Stimulated activated CD8-positive, alpha-beta memory T cell treated with anti-CD3 and anti-CD28 coated beads, Interleukin-12 subunit alpha, Interleukin-12 subunit beta, amount 100 ng/mL, for 1 hour (primary cell): ENCODE measurements around the gene SLC29A3.

Source experiments
- DNase-seq: peaks from one replicate; pipeline ENCODE4 v3.0.0-alpha.2; 2020; ENCODE audit warnings: low read depth

Gene SLC29A3

GRCh38 chr10:71321386-71321785, 2.3 kb downstream of the SLC29A3 start:
- no peak for DNase-seq

GRCh38 chr10:71323407-71323806, 4.3 kb downstream of the SLC29A3 start:
- no peak for DNase-seq

GRCh38 chr10:71324743-71325142, 5.7 kb downstream of the SLC29A3 start:
- DNase-seq, result no peak

DNA sequence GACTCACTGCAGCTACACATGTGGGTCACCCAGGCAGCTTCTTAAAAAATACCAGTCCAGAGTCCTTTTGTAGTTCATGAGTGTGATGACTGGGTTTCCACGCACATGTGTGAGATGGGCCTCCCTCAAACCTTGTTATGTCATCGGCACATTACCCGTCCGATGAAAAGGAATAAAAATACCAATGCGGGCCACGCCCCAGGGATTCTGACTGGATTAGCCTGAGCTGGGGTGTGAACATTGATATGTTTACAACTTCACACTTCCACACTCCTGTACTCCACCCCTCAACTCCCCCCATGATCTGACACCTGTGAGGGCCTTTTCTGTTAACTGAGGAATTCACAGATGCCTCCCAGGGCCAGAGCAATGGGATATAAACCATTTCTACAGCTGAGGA, 6.2 kb downstream of the SLC29A3 start:
- DNase-seq, result no peak

- no peak for DNase-seq
Measured at GRCh38 chr10:71326464-71326881, 7.4 kb downstream of the SLC29A3 start.

GRCh38 chr10:71330789-71331404, 11.8 kb downstream of the SLC29A3 start:
- DNase-seq, result no peak

- DNase-seq, result no peak
Measured at GRCh38 chr10:71331736-71332135, 12.7 kb downstream of the SLC29A3 start.

DNA sequence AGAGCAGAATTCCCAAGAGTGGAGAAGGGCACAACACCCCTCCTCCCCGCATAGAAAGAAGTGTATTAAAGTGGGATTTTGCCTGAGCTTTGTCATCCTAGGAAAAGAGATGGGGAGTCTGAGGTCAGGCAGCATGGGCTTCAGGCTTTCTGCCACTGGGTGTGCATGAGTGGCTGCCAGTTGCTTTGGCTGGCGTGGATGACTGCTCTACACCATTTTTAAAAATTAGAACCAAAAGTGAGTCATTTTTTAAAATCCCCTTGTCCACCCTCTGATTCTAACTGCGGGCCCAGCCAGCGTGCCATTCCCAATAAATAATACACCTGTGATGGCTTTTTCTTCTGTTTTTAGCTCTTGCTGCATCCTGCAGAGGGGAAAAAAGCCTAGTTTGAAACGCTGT, 13.4 kb downstream of the SLC29A3 start:
- DNase-seq, result no peak

DNA sequence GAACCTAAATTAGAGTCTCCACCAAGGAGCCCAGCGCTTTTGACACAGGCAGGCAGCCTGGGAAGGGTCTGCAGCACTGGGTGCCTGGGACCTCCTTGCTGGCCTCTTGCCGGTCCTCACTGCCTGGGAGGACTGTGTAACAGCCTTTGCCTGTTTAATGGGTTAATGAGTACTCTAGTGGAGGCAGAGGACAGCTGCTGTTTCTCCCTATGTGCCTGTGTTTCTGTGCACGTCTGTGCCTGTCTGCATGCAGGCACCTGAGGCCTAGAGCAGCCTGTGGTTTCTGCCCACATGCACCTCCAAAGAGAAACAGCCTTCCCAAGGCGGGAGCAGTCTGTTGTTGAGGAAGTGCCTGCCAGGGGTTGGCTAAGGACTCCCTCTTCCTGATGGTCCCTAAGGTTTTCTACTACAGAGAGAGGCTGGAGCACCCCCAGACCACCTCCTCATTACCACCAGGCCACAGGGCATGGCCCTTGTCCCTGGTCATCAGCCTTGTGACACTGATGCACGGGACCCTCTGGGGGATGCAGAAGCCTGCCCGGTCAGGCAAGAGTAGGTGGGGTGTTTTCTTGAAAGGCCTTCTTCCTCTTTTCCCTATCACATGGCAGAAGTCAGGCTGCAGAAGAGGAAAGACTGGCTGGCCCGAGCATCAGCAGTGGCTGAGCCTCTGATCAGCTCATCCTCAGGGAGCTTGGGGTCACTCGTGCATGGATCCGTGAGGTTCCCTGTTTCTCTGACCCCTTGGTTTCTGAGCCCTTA, 14.2 kb downstream of the SLC29A3 start:
- no peak for DNase-seq

GRCh38 chr10:71334221-71334791, 15.2 kb downstream of the SLC29A3 start:
- no peak for DNase-seq

GRCh38 chr10:71335173-71335708, 16.2 kb downstream of the SLC29A3 start:
- no peak for DNase-seq

DNA sequence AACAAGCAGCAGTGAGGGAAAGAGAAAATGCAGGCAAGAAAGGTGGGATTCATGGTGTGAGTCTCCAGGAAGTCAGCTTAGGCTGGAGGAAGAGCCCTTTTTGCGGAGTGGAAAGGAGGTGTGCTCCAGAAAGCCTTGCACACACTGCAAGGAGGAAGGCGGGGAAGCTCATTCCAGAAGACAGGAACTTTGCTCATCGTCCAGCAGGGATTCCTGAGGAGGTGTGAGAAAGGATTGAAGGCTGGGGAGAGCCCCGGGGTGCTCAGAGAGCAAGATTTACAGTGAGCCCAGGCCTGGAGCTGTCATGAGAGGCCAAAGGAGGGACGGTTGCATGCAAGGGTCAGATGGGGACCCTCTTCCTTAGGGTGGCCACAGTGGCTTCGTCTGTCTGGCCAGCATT, 17.6 kb downstream of the SLC29A3 start:
- no peak for DNase-seq

GRCh38 chr10:71337219-71337701, 18.2 kb downstream of the SLC29A3 start:
- no peak for DNase-seq

DNA sequence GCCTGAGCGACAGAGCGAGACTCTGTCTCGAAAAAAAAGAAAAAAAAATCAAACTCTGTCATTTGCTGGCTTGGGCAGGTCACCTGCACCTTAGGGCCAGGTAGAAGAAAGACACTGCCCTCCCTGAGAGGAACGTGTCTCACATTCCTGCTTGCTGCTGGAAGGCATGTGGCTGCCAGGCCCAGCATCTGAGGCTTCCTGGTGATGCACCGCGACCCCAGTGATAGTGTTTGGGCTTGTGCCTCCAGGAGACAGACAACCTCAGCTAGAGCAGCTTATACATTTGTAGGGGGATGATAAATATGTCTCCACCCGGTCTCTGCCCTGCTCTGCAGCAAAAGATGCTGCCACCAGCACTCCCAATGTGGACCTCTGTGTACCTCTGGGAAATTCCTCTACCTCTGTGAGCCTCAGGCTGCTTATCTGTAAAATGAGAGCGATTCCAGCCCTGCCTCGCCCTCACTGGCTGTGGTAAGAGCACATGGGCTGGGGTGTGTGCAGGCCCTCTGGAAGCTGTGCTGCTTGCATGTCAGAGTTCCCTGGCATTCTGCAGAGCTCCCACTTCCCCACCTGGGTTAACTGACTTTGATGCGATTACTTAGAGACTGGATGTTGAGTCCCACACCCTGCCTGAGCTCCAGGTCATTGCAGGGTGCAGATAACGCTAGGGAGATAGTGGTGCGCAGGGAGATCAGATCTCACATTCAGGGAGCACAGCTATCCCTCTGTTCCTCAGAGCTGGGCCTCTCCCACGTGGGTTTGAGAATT, 19.9 kb downstream of the SLC29A3 start:
- no peak for DNase-seq

- DNase-seq, result no peak
Measured at GRCh38 chr10:71339796-71340589, 20.9 kb downstream of the SLC29A3 start.

DNA sequence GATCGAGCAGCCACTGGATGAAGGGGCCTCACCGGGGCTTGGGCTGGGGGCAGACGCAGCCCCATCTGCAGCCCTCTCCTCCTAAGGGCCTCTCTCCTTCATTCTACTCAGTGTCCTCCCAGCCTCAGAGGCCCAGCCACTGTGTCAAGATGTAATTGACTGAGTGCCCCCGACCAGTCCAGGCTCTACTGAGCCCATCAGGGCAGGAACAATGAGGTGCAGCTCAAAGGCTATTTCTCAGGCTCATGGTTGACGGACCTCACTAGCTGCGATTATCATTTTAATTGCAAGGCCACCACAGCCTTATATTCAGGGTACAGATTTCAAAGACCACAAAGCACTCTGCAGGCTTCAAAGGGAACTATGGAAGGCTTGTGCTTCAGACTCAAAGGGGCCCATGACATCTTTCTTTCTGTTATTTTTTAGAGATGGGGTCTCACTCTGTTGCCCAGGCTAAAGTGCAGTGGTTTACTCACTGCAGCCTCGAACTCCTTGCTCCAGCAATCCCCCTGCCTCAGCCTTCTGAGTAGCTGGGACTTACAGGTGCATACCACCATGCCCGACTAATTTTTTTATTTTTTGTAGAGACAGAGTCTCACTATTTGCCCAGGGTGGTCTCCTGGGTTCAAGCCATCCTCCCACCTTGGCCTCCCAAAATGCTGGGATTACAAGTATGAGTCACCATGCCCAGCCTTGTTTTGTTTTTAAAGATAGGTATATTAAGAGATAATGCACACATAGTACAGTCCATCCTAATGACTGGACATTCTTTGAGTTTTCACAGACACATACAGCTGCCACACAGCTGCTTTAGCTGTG, 23.7 kb downstream of the SLC29A3 start:
- no peak for DNase-seq

- DNase-seq, result no peak
Measured at GRCh38 chr10:71343392-71343773, 24.3 kb downstream of the SLC29A3 start.

- no peak for DNase-seq
Measured at GRCh38 chr10:71344154-71344925, 25.3 kb downstream of the SLC29A3 start.

GRCh38 chr10:71344993-71345480, 26.0 kb downstream of the SLC29A3 start:
- no peak for DNase-seq

GRCh38 chr10:71345694-71346093, 26.6 kb downstream of the SLC29A3 start:
- no peak for DNase-seq
